OCI-LY3 (cell line): ENCODE measurements around the gene KDELR3.
A peak's percentile ranks its signal among the peaks of the same experiment; 100 is the strongest.

Source experiments
- H2AFZ ChIP-seq: fragments of 200-600, 300-600 bp; shearing (Covaris generic); 2 replicates; pipeline ENCODE4 v1.6.0; 2014; ENCODE audit warnings: antibody characterized with exemption, low read depth, low read length
- H3K27ac ChIP-seq: fragments of 200-600, 300-600 bp; sonication (generic); 2 replicates; pipeline ENCODE4 v1.5.1; 2014; ENCODE audit warnings: mild to moderate bottlenecking, low read length, moderate library complexity, mixed read lengths
- H3K27me3 ChIP-seq: fragments of 200-600, 300-600 bp; sonication (generic); 2 replicates; pipeline ENCODE4 v1.6.1; 2014; ENCODE audit warnings: low read depth, low read length, mixed read lengths
- H3K36me3 ChIP-seq: fragments of 200-600, 300-600 bp; sonication (generic); replicated peaks from 2 replicates; pipeline ENCODE3; 2014; ENCODE audit warnings: low read depth, low read length, mixed read lengths
- H3K4me1 ChIP-seq: fragments of 300-600, 200-600 bp; sonication (generic); 2 replicates; pipeline ENCODE4 v1.6.1; 2014; ENCODE audit warnings: low read length, mixed read lengths
- H3K4me2 ChIP-seq: fragments of 200-600, 300-600 bp; sonication (generic); 2 replicates; pipeline ENCODE4 v1.6.1; 2014; ENCODE audit warnings: low read length, mixed read lengths
- H3K4me3 ChIP-seq: fragments of 300-600, 200-600 bp; sonication (generic); 2 replicates; pipeline ENCODE4 v1.5.1; 2014; ENCODE audit warnings: antibody characterized with exemption, mild to moderate bottlenecking, low read length, moderate library complexity
- H3K79me2 ChIP-seq: fragments of 300-600, 200-600 bp; shearing (Covaris generic); 2 replicates; pipeline ENCODE4 v1.6.1; 2014; ENCODE audit warnings: mild to moderate bottlenecking, low read length, mixed read lengths
- H3K9ac ChIP-seq: fragments of 300-600, 200-600 bp; shearing (Covaris generic); 2 replicates; pipeline ENCODE4 v1.6.0; 2014; ENCODE audit warnings: mild to moderate bottlenecking, low read length, moderate library complexity
- H3K9me3 ChIP-seq: fragments of 200-600, 300-600 bp; shearing (Covaris generic); 2 replicates; pipeline ENCODE4 v1.6.1; 2014; ENCODE audit warnings: low read length, mixed read lengths; ENCODE audit not compliant: insufficient read depth
- H4K20me1 ChIP-seq: fragments of 200-600, 300-600 bp; sonication (generic); 2 replicates; pipeline ENCODE4 v1.6.1; 2016; ENCODE audit warnings: low read length, mixed read lengths; ENCODE audit not compliant: insufficient read depth
- EZH2phosphoT487 ChIP-seq: fragments of 200-600 bp; shearing (Covaris generic); IDR thresholded peaks from 2 replicates; pipeline ENCODE4 v1.6.1; 2018; ENCODE audit warnings: antibody characterized with exemption, mixed run types, low read depth
- TF ChIP-seq, protein P1 (sequence below): fragments of 200-600, 300-600 bp; sonication (generic); IDR thresholded peaks from 2 replicates; pipeline ENCODE4 v1.5.1; 2014; ENCODE audit warnings: antibody characterized with exemption, low read length, low read depth

The KDELR3 gene

GRCh38 chr22:38455076-38455529, 12.8 kb upstream of the KDELR3 start, which contains the start of gene KCNJ4:
KCNJ4 (minus strand) TSS chr22:38455199; CDS start chr22:38428132, 27,067 bp downstream.
- no peak within 1 kb of the TSS for H3K4me3 ChIP-seq
- H3K79me2 ChIP-seq, result no peaks in the 10 kb centered on the region
- peaks cover 20% of the 10 kb centered on the region for H3K27me3 ChIP-seq
- no peak within 1 kb of the TSS; the same call in 1 of the 2 replicates for H3K9ac ChIP-seq
- H3K36me3 ChIP-seq, result no peaks in the 10 kb centered on the region
- H3K4me1 ChIP-seq, result peaks cover 12% of the 10 kb centered on the region
- peak within 1 kb of the TSS; percentile 44 for H3K4me2 ChIP-seq
- no peaks in the 10 kb centered on the region for H4K20me1 ChIP-seq
- H3K27ac ChIP-seq, result no peak within 1 kb of the TSS
- 0 out of 2 replicates have a peak within 1 kb of the TSS, but pooled peaks have one; percentile 22 for H2AFZ ChIP-seq
- no peaks in the 10 kb centered on the region for H3K9me3 ChIP-seq
- TF ChIP-seq, protein P1, sequence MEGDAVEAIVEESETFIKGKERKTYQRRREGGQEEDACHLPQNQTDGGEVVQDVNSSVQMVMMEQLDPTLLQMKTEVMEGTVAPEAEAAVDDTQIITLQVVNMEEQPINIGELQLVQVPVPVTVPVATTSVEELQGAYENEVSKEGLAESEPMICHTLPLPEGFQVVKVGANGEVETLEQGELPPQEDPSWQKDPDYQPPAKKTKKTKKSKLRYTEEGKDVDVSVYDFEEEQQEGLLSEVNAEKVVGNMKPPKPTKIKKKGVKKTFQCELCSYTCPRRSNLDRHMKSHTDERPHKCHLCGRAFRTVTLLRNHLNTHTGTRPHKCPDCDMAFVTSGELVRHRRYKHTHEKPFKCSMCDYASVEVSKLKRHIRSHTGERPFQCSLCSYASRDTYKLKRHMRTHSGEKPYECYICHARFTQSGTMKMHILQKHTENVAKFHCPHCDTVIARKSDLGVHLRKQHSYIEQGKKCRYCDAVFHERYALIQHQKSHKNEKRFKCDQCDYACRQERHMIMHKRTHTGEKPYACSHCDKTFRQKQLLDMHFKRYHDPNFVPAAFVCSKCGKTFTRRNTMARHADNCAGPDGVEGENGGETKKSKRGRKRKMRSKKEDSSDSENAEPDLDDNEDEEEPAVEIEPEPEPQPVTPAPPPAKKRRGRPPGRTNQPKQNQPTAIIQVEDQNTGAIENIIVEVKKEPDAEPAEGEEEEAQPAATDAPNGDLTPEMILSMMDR, result no peak
- no peak for TF ChIP-seq EZH2phosphoT487

DNA sequence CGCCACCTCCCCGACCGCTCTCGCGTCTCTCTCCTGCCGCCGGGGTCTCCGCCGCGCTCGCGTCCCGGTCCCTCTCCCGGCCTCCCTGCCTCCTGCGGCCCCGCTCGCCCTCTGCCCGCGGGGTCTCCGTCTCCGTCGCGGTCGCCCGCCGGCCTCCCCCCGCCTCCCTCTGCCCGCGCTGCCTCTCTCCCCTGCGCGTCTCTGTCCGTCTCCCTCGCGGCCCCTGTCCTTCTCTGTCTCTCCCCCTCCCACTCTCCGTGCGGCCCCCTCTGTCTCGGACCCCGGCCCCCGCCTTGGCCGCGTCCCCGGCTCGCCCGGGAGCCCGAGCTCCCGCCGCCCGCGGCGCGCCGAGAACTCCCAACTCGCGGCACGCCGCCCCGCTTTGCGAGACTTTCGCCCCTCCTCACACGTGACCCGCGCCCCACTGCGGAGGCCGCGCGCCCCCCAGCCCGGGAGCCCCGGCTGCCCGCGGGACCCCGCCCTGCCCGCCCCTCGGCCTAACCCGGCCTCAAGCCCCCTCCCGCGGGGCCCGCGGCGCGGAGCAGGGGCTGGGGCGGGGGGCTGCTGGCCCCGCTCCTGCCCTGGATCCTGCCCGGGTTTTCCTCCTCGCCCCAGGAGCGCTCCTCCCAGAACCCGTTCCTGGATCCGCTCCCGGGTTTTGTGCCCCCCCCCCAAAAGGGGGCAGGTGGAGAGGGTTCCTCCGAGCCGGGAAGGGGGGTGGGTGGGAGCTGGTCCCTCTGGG, 12.2 kb upstream of the KDELR3 start:
- TF ChIP-seq, protein P1, result no peak
- no peak for TF ChIP-seq EZH2phosphoT487
- Histone ChIP-seq H3K9me3 (no peaks in the 10 kb centered on the region), H3K27me3 (peaks cover 20% of the 10 kb centered on the region), H3K79me2 (no peaks in the 10 kb centered on the region), H3K4me2 (no peak overlapping the region), H3K27ac (no peak overlapping the region), H4K20me1 (no peaks in the 10 kb centered on the region), H3K4me1 (peaks cover 12% of the 10 kb centered on the region), H3K9ac (no peak overlapping the region), H3K36me3 (no peaks in the 10 kb centered on the region), H2AFZ (no peak overlapping the region), H3K4me3 (no peak overlapping the region)

DNA sequence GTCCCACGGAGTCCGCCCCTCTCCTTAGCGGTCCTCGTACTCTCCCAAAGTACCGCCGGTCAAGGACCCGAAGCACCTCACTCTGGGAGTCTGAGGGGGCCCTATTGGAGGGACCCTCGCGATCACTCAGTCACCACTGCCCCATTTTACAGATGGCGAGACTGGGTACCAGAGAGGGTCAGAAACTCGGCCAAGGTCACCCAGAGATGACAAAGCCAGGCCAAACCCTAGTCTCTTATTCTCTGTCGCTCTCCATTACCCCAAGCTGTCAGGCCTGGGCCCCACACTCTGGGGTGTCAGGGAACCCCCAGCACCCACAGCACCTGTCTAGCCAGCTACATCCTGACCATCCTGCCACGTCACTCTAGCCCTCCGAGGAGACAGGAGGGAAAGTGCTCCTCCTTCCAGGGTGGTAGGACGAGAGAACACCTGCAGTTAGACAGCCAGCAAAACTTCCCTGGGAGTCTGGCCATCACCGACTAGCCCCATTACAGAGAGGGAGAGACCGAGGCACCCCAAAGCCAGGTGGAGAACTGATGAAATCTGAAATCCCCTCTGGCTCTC, 11.5 kb upstream of the KDELR3 start:
- Histone ChIP-seq H2AFZ (no peak overlapping the region), H3K79me2 (no peaks in the 10 kb centered on the region), H3K36me3 (no peaks in the 10 kb centered on the region), H3K4me1 (peaks cover 12% of the 10 kb centered on the region), H3K27ac (no peak overlapping the region), H3K9me3 (no peaks in the 10 kb centered on the region), H3K4me2 (no peak overlapping the region), H3K9ac (no peak overlapping the region), H4K20me1 (no peaks in the 10 kb centered on the region), H3K27me3 (peaks cover 23% of the 10 kb centered on the region), H3K4me3 (no peak overlapping the region)
- TF ChIP-seq, protein P1, result no peak
- no peak for TF ChIP-seq EZH2phosphoT487

GRCh38 chr22:38456841-38457699, 10.8 kb upstream of the KDELR3 start:
- H4K20me1 ChIP-seq, result no peaks in the 10 kb centered on the region
- no peaks in the 10 kb centered on the region for H3K36me3 ChIP-seq
- H3K4me2 ChIP-seq, result no peak overlapping the region
- no peak overlapping the region for H3K4me3 ChIP-seq
- H3K4me1 ChIP-seq, result peaks cover 12% of the 10 kb centered on the region
- H3K79me2 ChIP-seq, result no peaks in the 10 kb centered on the region
- H2AFZ ChIP-seq, result no peak overlapping the region
- no peak overlapping the region for H3K9ac ChIP-seq
- peaks cover 23% of the 10 kb centered on the region for H3K27me3 ChIP-seq
- no peak overlapping the region for H3K27ac ChIP-seq
- TF ChIP-seq EZH2phosphoT487, result no peak
- TF ChIP-seq, protein P1, result no peak
- no peaks in the 10 kb centered on the region for H3K9me3 ChIP-seq
